Measurements from ENCODE around the gene NSUN5.
A peak's percentile ranks its signal among the peaks of the same experiment; 100 is the strongest.
"Not testable (repeated sequence)": the region's sequence is repeated elsewhere in the genome, so short reads cannot be mapped to it uniquely, and the experiment has no call there.

Gene NSUN5

GRCh38 chr7:73327449-73327848, 18.8 kb upstream of the NSUN5 start:
- DNase-seq (ENCODE audit: low read depth in 3 of 3, low spot score in 1 of 3), result not testable (repeated sequence)

DNA sequence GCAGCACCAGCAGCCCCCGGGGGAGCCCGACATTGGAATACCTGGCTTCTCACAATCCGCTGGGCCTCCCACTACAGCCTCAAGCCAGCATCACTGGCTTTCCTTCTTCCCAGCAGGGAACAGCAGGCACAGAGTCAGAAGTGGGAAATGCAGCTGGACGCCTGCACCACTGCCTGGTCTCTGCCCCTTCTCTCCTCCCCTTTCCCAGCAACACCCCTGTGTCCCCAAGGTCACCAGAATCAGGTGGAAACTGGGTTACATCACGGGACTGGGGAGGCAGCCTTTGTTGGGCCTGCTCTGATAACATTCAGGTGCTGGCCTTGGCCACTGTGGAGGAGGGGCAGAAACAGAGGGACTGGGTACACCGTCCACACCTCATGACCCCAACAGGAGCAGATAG, 16.8 kb upstream of the NSUN5 start:
- not testable (repeated sequence) for DNase-seq (ENCODE audit: low read depth in 3 of 3, low spot score in 1 of 3)

DNA sequence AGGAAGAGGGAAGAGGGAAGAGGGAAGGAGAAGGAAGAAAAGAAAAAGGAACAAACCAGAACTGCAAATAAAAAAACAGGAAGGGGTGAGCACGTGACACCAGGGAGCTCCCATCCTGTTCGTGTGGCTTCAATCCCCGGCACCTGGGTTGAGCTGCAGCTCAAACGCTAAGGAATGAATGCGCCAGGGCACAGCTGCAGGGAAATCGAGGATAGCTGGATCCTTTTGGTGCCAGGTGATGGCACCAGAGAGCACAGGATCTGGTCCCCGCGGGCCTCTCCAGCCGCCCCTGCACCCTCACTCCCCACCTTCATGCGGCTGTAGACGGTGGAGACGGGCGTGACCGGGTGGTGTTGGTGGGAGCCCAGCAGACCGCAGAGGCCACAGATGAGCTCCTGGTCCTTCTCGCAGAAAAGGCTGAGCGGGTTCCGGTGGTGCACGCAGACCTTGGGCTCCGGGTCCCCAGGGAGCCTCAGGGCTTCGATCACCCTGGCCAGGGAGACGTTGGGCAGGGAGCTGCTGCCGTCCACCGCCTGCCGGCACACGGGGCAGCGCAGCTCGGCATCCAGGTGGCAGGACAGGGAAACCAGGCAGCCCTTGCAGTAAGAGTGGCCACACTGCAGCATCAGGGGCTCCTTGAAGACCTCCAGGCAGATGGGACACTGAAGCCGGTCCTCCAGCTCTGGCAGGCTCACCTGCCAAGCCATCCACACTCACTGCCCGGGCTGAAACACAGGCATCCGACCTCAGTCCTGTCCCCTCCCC, 15.6 kb upstream of the NSUN5 start:
- peak in 2 of 3 donors; percentile 16 to 28 for DNase-seq (ENCODE audit: low read depth in 3 of 3, low spot score in 1 of 3)

DNA sequence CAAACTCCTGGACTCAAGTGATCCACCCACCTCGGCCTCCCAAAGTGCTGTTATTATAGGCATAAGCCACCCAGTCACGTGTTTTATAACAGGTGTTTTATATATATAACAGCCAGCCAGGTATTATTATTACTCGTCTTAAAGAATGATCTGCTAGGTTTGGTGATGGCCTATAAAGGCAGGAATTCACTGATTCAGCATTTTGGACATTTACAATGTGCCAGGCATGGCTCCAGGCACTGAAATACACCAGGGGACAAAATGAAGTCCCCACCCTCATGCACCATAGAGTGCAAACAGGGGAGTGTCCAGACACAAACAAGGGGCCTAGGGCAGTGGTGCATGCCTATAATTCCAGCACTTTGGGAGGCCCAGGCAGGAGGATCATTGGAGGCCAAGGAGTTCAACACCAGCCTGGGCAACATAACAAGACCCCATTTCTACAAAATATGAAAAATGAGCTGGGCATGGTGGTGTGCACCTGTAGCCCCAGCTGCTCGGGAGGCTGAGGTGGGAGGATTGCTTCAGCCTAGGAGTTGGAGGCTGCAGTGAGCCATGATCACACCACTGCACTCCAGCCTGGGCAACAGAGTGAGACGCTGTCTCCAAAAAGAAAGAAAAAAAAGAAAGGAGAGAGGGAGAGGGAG, 14.9 kb upstream of the NSUN5 start:
- DNase-seq (ENCODE audit: low read depth in 3 of 3, low spot score in 1 of 3), result not testable (repeated sequence)

GRCh38 chr7:73320009-73320408, 11.4 kb upstream of the NSUN5 start:
- not testable (repeated sequence) for DNase-seq (ENCODE audit: low read depth in 3 of 3, low spot score in 1 of 3)

GRCh38 chr7:73319541-73319940, 10.9 kb upstream of the NSUN5 start:
- not testable (repeated sequence) for DNase-seq (ENCODE audit: low read depth in 3 of 3, low spot score in 1 of 3)

DNA sequence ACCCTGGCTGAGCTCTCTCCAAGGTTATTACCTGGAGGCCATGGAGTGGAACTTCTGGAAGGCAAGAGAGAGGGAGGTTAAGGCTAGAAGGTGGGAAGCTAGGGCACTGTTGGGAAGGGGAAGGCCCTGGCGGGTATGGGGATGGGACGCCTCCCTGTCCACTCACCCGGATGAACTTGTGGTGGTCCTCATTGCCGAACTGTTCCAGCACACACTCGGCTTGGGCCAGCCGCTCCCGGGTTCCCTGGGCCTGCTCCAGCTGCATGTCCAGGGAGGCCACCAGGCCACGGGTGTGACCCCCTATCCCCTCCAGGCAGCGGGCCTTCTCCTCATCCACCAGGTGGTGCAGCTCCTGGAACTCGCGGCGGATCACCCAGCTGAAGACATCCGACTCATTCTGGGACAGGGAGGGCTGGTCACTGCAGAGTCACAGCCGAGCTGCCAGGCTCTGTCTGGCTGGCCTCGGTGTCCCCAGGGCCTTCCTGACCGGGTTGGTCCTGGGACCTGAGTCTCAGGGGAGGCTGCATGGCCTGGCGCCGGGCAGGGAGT, 10.1 kb upstream of the NSUN5 start:
- not testable (repeated sequence) for DNase-seq (ENCODE audit: low read depth in 3 of 3, low spot score in 1 of 3)

DNA sequence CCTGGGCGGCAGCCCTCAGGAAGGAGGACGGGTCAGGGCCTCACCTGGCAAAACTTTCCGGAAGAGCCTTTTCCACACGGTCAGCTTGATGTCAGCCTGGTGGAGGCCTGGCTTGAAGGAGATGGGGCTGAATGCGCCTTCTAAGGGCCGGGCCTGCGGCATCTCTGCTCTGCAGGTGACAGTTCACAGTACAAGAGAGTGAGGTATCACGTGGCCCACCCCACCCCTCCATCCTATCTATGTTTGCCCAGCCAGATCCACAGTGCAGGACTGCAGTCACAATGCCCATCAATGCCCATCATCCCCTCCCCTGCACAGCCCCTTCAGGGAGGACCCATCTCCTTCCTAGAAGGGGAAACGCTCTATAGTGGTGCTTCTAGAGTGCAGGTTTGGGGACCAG, 7.9 kb upstream of the NSUN5 start:
- DNase-seq (ENCODE audit: low read depth in 3 of 3, low spot score in 1 of 3), result no peak

DNA sequence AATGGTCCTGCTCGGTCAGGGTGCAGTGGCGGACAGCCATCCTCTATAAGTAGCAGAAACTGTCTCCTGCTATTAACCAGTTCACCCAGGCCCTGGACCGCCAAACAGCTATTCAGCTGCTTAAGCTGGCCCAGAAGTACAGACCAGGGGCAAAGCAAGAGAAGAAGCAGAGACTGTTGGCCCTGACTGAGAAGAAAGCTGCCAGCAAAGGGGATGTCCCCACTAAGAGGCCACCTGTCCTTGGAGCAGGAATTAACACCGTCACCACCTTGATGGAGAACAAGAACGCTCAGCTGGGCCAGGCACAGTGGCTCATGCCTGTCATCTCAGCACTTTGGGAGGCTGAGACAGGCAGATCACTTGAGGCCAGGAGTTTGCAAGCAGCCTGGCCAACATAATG, 5.6 kb upstream of the NSUN5 start:
- DNase-seq (ENCODE audit: low read depth in 3 of 3, low spot score in 1 of 3), result no peak

DNA sequence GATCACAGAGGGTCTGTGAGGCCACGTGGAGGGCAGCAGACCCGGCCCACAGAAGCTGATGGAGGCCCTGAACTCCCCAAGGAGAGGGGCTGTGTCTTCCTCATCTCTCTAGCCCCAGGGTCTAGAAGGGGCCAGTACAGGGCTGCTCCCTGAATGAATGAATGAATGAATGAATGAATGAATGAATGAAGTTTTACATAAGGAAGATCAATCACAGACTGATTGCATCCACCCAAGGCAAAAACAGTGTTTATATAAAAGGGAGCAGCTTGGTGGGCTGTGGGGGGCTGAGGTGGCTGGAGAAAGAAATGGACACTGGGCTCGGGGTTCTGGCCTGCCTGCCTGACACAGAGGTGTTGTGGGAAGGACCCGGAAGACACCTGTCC, 4.9 kb upstream of the NSUN5 start:
- DNase-seq (ENCODE audit: low read depth in 3 of 3, low spot score in 1 of 3), result no peak

DNA sequence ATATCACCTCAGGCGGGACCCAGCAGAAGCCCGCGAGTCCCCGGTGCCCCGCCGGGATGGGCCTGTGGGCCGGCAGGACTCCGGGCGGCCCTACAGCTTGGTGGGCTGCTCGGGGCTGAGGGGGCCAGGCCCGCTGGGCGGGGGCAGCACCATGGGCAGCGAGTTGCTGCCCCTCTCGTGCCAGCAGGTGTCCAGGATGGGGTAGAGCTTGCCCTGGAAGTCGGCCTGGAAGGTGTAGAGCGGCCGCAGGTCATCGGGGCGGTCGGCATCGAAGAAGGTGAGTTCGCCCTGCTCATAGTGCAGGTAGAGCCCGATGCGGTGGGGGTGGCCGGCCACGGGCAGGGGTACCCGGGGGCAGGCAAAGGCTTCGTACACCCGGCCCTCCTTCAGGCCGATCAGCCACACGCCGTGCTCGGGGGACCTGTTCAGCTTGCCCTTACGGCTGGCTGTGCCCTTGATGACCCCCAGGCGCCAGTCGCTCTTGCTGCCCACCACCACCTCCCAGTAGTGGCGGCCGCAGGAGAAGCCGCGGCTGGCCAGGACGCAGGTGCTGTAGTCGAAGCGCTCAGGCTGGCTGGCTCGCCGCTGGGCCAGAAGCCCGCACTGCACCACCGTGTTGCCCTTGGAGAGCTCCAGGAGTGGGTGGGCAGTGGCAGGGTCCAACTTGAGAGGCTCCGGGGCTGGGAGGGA, 4.3 kb upstream of the NSUN5 start:
- no peak for DNase-seq (ENCODE audit: low read depth in 3 of 3, low spot score in 1 of 3)

DNA sequence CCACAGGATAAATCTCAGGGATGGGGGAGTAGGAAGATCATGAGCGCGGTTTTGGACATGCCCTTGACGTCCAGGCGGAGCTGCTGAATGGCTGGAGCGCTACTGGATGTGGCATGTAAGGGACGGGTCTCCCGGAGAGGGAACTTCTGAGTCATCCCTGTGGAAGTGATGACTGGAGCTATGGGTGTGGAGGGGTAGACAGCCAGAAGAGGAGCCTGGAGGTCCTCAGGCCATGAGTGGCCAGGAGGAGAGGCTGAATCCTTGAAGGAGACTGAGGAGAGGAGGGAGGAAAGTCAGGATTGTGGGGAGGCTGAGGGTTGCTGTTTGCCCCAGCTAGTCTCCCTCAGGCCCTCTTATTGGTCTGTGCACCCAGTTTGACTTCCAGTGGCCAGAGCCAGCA, 2.8 kb upstream of the NSUN5 start:
- not testable (repeated sequence) for DNase-seq (ENCODE audit: low read depth in 3 of 3, low spot score in 1 of 3)

GRCh38 chr7:73308074-73308664, 457 bp downstream of the NSUN5 start:
- DNase-seq (ENCODE audit: low read depth in 3 of 3, low spot score in 1 of 3), result no peak

DNA sequence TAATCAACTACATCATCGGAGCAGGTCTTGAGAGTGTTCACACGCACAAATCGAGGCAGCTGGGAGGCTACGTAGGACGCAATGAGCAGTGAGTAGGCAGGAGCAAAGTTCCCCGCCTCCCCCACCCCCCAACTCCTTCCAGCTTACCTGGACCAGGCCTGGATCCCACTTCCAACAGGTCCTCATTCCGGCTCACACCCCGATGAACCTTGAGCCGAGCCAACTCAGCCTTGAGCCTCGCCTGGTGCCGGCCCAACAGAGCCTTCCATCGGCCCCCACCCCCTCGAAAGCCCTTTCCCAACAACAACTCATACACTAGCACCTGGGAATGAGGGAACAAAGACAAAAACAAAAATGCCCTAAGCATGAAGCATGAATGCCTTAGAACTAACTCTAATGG, 1.2 kb downstream of the NSUN5 start:
- no peak for DNase-seq (ENCODE audit: low read depth in 3 of 3, low spot score in 1 of 3)

GRCh38 chr7:73304612-73305387, 3.8 kb downstream of the NSUN5 start:
- not testable (repeated sequence) for DNase-seq (ENCODE audit: low read depth in 3 of 3, low spot score in 1 of 3)

DNA sequence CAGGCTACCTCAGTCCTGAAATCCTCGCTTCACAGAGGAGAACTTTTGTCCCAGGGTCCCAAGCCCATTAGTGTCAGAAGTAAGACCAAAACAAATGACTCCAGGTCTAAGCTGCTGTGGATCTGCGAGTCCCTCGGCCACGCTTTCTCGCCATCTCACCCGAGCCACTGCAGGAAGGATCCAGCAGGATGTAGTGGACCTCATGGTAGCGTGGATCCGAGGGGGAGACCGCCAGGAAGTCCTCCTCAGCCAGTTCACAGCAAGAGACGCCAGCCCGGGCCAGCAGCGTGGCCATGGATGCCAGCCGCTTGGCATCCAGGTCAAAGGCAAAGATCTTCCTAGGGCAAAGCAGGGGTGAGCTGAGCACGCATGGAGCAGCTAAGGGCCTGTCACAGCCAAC, 4.6 kb downstream of the NSUN5 start:
- no peak for DNase-seq (ENCODE audit: low read depth in 3 of 3, low spot score in 1 of 3)

DNA sequence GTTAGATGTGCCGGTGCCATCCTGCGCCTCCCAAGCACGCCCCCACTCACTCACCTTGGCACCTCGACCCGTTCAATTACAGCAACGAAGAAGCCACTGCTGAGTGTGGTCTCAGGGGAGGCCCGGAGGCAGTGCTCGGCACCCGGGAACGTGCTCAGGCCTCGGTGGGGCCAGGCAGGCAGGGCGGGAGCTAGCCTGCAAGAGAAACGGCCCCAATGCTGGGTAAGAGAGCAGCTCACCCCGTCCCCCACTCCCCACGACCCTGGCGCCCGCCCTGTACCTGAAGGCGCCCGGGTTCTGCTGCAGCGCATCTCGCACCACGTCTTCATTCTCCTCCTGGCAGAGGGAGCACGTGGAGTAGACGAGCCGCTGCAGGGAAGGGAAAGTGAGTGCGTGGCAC, 5.1 kb downstream of the NSUN5 start:
- DNase-seq (ENCODE audit: low read depth in 3 of 3, low spot score in 1 of 3), result no peak

- not testable (repeated sequence) for DNase-seq (ENCODE audit: low read depth in 3 of 3, low spot score in 1 of 3)
These were observed 5.8 kb downstream of the NSUN5 start for GRCh38 chr7:73302846-73303245.

- not testable (repeated sequence) for DNase-seq (ENCODE audit: low read depth in 3 of 3, low spot score in 1 of 3)
These were observed 7.5 kb downstream of the NSUN5 start for GRCh38 chr7:73301108-73301507.

DNA sequence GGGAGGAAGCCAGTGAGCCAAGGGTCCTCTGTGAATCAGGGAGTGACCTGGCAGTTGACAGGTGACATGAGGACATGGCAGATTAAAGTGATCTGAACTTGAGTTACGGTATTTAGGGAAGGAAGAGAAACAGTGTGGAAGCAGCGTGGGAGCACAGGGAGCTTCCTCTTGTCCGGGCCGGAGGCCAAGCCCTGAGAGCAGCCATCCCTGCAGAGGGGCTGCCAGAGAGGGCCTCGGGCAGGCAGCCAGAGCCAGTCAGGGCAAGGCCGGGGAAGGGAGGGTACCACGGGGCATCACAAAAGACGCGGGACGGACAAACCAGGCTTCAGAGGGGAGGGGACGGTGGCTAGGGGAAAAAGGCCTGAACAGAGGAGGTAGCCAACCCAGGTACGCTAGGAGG, 8.8 kb downstream of the NSUN5 start:
- not testable (repeated sequence) for DNase-seq (ENCODE audit: low read depth in 3 of 3, low spot score in 1 of 3)

- DNase-seq (ENCODE audit: low read depth in 3 of 3, low spot score in 1 of 3), result not testable (repeated sequence)
These were observed 10.9 kb downstream of the NSUN5 start for GRCh38 chr7:73297706-73298105.

All from stimulated activated CD4-positive, alpha-beta T cell treated with anti-CD3 and anti-CD28 coated beads, TNF-alpha, amount 100 ng/mL, for 1 hour (primary cell).